GM12892 (cell line): ENCODE measurements around the gene FAM186B.

Source experiments
- POLR2AphosphoS5 ChIP-seq: IDR thresholded peaks from 2 replicates; pipeline ENCODE4 v1.6.1; 2011; ENCODE audit warnings: low read depth, low read length, control low read depth
- TAF1 ChIP-seq: IDR thresholded peaks from 2 replicates; pipeline ENCODE4 v1.6.1; 2011; ENCODE audit warnings: low read depth, mild to moderate bottlenecking, control low read depth, low read length, borderline replicate concordance

DNA sequence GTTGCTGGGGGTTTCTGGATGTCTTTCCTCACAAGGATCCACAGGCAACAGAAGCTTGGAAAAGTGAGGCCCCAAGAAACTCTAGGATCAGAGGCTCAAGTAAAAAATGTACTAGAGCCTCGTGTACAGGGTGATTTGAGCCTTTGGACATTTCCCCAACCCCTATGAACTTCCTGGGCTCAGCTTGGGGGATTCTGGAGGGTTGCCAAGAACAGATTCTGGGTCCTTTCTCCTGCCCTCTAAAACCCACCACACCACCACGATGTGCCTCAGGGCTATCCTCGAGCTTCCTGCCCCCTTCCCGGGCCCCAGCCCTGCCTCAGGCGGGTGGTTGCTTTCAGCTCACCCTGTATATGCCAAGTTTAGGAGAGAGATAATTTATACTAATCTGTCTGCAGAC is 583 bp downstream of the FAM186B start:
- TF ChIP-seq POLR2AphosphoS5 (no peak), TAF1 (no peak)
